Measurements from ENCODE around the gene RAB6B.

Gene RAB6B

DNA sequence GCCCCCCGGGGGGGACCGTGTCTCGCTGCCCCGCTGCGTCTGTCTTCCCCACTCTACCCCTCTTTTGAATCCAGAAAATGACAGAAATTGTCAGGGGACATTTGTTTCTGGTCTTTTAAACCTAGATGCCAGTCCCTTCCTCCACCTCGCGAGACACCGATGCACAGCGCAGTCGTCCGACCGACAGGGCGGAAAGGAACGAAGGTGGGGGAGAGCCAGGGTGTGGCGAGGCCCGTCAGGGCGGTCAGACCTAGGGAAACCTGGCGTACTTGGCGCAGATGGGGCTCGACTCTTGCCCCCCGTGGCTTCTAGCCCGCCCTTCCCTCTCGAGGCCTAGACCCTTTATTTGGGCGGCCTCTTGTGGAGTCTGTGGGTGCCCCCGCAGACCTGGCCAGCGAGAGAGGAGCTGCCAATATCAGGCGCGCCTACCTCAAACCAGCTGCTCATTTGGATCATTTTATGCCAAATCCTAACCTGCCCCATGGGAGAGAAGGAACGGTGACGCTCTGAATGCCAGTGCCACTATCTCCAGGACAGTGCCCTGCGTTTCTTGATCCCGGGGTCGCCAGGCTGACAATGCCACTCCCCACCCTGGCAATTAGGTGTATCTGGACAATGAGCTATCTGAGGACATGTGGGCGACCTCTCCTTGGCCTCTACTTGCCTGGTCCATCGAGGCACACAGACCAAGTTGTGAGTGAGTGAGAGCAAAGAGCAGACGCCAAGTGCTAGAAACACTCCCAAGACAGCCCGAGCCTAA is 500 bp upstream of the RAB6B start:
- peak; percentile 30 for DNase-seq (ENCODE audit: low spot score)

DNA sequence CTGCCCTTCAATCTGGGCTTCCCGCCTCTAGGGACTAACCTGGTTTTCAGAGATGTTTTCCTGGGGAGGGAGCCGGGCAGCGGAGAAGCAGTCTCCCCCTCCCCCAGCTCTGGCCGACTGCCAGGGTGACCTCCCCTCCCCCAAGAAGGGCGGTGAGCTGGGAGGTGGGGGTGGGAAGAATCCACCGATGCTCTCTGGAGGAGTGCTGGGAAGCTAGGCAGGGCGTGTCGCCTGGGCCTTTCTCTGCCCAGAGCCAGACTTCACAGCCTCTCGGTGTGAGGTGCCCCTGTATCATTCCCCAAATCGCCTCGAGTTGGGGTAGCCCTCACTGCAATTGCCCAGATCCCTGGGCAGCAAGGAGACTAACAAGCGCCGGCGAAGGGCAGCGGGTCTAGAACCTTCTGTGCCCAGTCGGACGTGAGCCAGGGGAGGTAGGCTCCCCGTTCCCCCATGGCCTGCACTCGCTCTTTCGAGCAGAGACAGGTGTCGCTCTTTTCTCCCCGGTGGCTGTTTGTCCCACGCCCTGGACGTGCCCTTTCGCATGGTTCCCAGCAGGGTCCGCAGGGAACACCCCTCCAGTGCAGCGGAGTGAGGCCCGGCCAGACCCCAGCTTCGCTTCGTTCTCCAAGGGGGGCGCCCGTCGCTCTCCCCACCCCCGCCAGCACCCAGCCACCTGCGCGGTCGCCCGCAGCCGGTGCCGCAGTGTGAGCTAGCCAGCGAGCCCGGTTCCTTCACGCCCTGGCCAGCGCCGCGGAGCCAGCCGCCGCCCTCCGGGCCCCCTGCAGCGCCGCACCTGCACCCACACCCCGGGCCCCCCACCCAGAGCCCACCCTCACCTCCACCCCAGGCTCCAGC is 1.1 kb downstream of the RAB6B start:
- DNase-seq (ENCODE audit: low spot score): peak; percentile 30

GRCh38 chr3:133893683-133894352 is 1.9 kb downstream of the RAB6B start:
- DNase-seq (ENCODE audit: low spot score): peak; percentile 42

DNA sequence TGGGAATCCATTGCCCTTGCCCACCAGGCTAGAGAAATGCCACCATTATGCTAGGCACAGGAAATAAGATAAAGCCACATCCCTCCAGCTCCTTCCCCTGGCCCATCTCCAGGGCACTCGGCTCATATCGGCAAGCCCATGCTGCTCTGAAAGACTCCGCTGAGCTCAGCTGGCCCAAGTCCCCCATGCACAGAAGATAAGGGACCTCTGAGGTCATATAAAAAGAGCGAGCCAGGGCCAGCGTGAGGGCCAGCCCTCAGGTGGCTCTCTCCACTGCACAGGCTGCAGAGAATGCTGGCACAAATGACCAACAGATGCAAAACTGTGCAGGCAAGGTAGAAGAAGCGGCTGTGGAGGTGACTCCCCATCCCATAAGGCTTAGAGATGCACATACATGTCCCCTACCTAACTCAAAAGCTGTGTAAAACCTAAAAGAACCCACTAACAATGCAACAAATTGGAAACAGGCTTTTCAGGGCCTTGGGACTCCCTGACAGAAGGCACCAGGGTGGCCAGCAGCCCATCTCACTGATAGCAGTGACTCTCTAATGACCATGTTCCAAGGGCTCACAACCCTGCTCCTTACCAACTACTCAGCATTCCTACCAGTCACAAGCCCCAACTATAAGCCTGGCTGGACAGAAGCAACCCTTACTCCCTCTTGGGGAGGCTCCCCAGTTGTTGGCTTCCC is 3.0 kb downstream of the RAB6B start:
- DNase-seq (ENCODE audit: low spot score): no peak

- no peak for DNase-seq (ENCODE audit: low spot score)
Observed at GRCh38 chr3:133891662-133892378, 3.9 kb downstream of the RAB6B start.

DNA sequence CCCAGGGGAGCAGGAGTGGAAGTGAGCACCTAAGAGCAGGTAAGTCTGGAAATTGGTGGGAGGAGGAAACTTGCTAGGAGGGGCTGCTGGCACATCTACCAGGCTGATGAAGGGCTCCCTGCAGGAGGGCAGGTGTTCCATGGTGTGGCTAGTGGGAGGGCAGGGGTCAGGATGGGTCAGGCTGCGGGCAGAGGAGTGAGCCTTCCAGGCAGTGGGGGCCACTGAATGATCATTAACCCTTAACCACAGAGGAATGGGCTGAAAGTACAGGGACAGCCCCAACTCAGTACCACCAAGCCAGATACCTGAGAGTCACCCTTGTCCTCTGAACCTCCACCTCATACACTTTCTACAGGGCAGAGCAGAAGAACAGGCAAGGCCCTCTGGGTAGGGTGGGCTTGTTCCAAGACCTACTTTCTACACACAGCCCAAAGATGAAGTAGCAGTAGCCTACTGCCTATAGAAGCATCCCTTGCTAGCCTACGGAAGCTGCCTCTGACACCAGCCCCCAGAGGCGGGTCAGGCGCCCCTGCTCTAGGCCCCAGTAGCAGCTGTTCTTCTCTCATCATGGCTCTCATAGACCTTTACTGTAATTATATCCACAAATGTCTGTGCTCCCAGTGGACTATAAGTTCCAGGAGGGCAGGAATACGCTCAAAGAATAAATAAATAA is 4.6 kb downstream of the RAB6B start:
- DNase-seq (ENCODE audit: low spot score): no peak

- no peak for DNase-seq (ENCODE audit: low spot score)
Observed at GRCh38 chr3:133890037-133890436, 5.6 kb downstream of the RAB6B start.

- DNase-seq (ENCODE audit: low spot score): no peak
Observed at GRCh38 chr3:133888726-133889340, 6.8 kb downstream of the RAB6B start.

DNA sequence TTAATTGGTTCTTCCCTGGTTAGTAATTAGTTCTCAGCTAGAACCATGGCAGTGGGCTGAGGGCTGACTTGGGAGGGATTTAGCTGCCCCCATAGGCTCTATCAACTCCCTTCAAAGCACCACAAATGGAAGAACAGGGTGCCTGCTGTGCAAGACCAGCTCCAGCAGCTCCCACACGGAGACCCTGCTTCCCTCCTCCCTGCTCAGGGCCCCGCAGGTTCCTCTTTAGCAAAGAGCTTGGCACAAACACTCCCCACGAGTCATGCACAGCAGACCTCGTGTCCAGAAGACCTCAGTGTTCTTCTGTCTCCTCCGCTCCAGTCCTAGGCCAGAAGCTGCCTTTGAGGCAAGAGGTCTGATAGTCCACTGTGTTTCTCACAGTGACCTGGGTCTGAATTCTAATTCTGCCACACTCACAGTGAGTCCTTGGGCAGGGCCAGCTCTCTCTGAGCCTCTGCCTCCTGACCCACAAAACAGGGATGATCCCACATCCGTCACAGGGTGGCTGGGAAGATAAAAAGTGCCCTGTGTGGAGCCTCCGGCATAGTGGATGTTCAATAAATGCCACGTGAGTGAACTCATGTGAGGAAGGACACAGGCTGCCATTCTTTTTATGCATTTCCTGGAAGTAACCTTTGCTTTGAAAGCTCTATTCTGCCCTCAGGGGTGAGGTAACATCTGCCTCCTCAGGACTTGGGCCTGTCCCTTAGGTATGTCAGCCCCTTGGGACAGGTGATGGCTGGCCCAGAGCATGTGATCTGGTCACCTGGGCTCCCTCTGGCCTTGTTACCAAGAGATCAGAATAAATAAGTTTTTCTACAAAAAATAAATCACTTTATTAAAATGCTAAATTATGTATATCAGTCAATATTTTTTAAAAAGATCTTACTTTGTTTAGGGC is 7.6 kb downstream of the RAB6B start:
- no peak for DNase-seq (ENCODE audit: low spot score)

- DNase-seq (ENCODE audit: low spot score): no peak
Observed at GRCh38 chr3:133887074-133887802, 8.4 kb downstream of the RAB6B start.

DNA sequence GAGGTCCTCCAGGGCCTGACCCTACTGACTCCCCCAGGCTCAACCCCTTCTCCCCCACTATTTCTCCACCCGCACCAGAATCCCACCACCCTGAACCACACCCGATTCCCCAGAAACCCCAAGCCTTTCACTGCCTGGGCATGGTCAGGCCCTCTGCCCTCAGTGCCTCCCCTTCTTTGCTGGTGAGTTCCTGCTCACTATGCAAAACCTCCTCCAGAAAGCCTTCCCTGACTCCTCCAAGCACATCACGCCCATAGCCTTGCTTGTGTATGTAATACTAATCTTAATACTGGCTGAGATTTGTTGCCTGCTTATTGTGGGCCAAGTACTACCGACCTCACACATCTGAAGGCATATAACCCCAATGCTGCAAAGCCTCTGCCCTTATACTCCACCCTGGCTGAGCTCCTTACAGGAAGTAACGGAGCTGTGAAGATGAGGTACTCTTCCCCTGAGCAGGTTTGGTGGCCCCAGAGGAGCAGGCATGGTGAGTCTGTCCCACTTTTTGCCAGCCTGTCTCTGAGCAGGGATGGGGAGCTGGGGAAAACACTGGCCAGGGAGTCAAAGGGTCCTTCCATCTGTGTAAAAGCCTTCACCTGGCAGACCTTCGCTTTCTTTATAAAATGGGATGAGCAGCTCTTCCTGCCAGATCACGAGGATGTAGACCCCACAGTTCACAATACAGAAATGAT is 9.5 kb downstream of the RAB6B start:
- DNase-seq (ENCODE audit: low spot score): no peak

GRCh38 chr3:133884887-133885711 is 10.6 kb downstream of the RAB6B start:
- DNase-seq (ENCODE audit: low spot score): no peak

- DNase-seq (ENCODE audit: low spot score): no peak
Observed at GRCh38 chr3:133884054-133884886, 11.4 kb downstream of the RAB6B start.

DNA sequence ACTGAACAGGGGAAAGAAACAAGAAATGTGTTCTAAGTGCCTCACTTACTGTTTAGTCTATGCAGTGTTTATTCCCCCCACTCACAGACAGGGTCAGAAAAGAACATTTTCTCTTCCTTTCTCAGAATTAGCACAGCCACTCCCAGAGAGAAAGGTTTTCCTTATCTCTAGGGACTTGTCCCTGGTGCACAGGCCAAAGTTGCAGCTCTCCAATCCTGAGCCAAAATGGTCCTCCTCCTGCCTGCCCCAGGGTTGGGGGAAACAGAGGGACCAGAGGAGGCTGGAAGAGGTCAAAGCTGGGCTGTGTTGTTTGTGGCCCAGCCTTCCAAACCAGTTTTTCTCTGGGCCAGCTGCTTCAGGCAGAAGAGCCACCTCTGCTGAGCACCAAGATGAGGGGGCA is 12.0 kb downstream of the RAB6B start:
- no peak for DNase-seq (ENCODE audit: low spot score)

DNA sequence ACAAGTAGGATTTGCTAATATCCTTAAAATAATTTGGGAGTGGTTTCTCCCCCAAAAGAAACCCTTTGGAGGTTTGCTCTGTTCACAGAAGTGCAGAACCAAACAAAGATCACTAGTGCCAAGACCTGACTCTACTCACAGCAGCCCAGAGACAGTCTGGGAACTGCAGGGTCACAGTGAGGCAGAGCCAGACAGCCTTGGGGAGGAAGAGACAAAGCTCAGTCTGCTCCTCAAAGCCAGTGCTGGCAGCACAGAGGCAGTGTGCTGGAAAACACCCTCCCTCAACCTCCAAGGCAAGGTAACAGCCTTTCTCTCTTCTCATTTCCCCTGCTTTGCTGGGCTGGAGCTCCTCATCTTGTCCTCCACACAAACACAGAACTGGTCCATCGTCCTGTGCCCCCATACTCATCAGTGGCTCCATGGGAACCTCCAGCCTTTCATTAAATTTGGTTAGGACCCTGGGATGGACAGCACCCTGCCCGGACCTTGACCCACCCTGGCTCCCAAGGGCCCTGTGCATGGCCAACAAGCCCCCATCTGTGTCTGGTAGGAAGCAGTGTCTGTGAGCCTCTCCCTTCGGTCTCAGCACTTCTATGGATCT is 12.6 kb downstream of the RAB6B start:
- DNase-seq (ENCODE audit: low spot score): no peak
